IPS DF 6.9 (cell line): ENCODE results near the gene KDM2A.

ENCODE experiments used
- DNase-seq: peaks from one replicate; pipeline ENCODE4 v3.0.0-alpha.2; 2013; ENCODE audit warnings: low read depth, low spot score
- H3K27ac ChIP-seq: one replicate; pipeline ENCODE4 v1.5.1; 2013; ENCODE audit warnings: low read length, control low read depth
- H3K27me3 ChIP-seq: 2 replicates; pipeline ENCODE4 v1.6.1; 2013; ENCODE audit warnings: mild to moderate bottlenecking, low read length; ENCODE audit not compliant: control insufficient read depth, insufficient read depth
- H3K36me3 ChIP-seq: 2 replicates; pipeline ENCODE4 v1.6.1; 2013; ENCODE audit warnings: low read length; ENCODE audit not compliant: control insufficient read depth, insufficient read depth
- H3K4me1 ChIP-seq: 2 replicates; pipeline ENCODE4 v1.6.1; 2013; ENCODE audit warnings: low read length; ENCODE audit not compliant: control insufficient read depth, insufficient read depth
- H3K4me3 ChIP-seq: 2 replicates; pipeline ENCODE4 v1.5.1; 2013; ENCODE audit warnings: mild to moderate bottlenecking, low read length
- H3K9me3 ChIP-seq: 2 replicates; pipeline ENCODE4 v1.6.1; 2013; ENCODE audit warnings: low read length, inconsistent platforms; ENCODE audit not compliant: control insufficient read depth, insufficient read depth
- WGBS: extraction: QIAGEN DNeasy Blood & Tissue Kit; methylation state at CpG from one replicate; pipeline ENCODE4 v1.1.7; 2013; ENCODE audit warnings: mixed read lengths, missing lambda C conversion rate; ENCODE audit not compliant: insufficient read length, insufficient coverage; 5-methylcytosine and 5-hydroxymethylcytosine counted together

Gene KDM2A

DNA sequence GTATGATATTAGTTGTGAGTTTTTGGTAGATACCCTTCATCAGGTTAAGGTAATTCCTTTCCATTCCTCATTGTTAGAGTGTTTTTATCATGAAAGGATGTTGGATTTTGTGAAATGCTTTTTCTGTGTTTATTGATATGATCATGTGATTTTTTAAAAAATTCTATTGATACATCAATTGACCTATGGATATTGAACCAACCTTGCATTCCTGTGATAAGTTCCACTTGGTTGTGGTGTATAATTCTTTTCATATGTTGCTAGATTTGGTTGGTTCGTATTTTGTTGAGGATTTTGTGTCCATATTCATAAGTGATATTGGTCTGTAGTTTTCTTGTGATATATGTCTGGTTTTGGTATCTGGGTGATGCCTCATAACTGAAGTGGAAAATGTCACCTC lies 176.8 kb downstream of the KDM2A start:
- no peaks in the 10 kb centered on the region for H3K9me3 ChIP-seq
- H3K4me1 ChIP-seq: no peaks in the 10 kb centered on the region
- no peak overlapping the region for H3K4me3 ChIP-seq
- no peaks in the 10 kb centered on the region for H3K27me3 ChIP-seq
- DNase-seq: no peak
- peaks cover 8% of the 10 kb centered on the region for H3K36me3 ChIP-seq
- WGBS: 100% methylated on average over 1 of the region's 1 CpG
- no peak overlapping the region for H3K27ac ChIP-seq

DNA sequence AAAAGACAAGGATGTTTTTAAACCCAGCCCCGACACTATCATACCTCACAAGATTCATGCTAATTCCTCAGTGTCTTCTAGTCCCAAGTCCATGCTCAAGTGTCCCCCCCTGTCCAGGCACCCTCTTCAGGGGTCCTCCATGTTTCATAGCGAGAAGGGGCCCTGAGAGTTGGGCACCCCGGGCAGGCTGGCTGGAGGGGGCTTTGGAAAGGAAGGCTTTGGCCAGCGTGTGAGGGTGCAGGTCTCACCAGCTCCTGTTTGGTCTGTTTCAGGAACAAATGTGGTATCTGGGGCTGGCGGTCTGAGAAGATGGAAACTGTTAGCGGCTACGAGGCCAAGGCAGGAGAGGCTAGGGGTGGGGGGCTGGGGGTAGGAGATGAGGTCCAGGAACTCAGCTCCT lies 179.7 kb downstream of the KDM2A start:
- Histone ChIP-seq H3K27ac (no peak overlapping the region), H3K27me3 (no peaks in the 10 kb centered on the region), H3K4me3 (no peak overlapping the region), H3K36me3 (peaks cover 5% of the 10 kb centered on the region), H3K9me3 (no peaks in the 10 kb centered on the region), H3K4me1 (peaks cover 3% of the 10 kb centered on the region; the same call in 1 of the 2 replicates)
- no CpG with 5 or more reads among the region's 7 CpGs for WGBS
- DNase-seq: no peak

DNA sequence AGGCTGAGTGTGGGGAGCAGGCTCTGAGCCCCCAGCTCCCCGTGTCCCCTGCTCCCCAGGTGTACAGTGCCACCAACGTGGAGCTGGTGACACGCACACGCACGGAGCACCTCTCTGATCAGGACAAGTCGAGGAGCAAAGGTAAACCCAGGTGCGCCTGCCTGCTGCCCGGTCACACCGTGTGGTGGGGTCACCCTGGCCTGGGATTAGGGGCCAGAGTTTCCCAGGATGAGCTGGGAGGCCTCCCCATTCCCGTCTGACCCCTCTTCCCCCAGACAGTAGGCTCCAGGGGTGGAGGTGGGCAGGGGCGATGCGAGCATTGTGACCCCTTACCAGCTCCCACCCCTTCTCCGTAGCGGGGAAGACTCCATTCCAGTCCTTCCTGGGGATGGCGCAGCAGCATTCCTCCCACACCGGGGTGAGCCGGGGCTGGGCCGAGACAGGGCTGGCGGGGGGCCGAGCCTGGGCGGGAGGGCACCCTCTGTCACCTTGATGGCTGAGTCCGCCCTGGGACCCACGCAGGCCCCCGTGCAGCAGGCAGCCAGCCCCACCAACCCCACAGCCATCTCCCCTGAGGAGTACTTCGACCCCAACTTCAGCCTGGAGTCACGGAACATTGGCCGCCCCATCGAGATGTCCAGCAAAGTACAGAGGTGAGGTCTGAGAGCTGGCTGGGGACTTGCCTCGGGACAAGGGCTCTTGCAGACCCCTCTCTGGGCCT lies 180.6 kb downstream of the KDM2A start:
- H3K27me3 ChIP-seq: no peaks in the 10 kb centered on the region
- H3K36me3 ChIP-seq: peaks cover 5% of the 10 kb centered on the region
- H3K27ac ChIP-seq: no peak overlapping the region
- H3K4me1 ChIP-seq: peaks cover 6% of the 10 kb centered on the region; the same call in 1 of the 2 replicates
- no CpG with 5 or more reads among the region's 29 CpGs for WGBS
- H3K9me3 ChIP-seq: no peaks in the 10 kb centered on the region
- DNase-seq: no peak
- H3K4me3 ChIP-seq: no peak overlapping the region

DNA sequence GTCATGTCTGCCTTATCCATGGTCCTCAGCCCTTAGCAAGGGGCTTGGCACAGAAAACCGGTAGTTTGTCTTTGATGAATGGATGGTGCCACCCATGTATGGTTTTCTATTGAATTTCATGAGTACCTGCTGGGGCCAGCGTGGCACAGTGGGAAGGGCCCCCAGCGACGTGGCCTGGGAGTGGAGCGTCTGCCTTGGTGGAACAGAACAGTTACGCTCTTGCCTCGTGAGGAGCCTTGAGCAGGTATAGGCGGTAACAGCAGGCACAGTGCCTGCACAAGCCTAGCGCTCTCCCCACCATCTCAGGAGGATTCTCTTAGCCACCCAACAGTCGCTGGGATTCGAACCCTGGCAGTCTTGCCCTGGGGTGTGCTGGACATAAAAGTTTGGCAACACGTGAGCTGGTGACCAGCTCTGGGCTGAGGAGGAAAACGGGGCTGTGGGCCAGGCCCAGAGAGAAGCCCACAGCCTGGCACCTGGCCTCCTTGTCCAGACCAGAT lies 181.2 kb downstream of the KDM2A start:
- no peak for DNase-seq
- no peak overlapping the region for H3K27ac ChIP-seq
- no peaks in the 10 kb centered on the region for H3K27me3 ChIP-seq
- WGBS: no CpG with 5 or more reads among the region's 13 CpGs
- peaks cover 5% of the 10 kb centered on the region for H3K36me3 ChIP-seq
- no peak overlapping the region for H3K4me3 ChIP-seq
- peaks cover 7% of the 10 kb centered on the region; the same call in 1 of the 2 replicates for H3K4me1 ChIP-seq
- H3K9me3 ChIP-seq: no peaks in the 10 kb centered on the region

DNA sequence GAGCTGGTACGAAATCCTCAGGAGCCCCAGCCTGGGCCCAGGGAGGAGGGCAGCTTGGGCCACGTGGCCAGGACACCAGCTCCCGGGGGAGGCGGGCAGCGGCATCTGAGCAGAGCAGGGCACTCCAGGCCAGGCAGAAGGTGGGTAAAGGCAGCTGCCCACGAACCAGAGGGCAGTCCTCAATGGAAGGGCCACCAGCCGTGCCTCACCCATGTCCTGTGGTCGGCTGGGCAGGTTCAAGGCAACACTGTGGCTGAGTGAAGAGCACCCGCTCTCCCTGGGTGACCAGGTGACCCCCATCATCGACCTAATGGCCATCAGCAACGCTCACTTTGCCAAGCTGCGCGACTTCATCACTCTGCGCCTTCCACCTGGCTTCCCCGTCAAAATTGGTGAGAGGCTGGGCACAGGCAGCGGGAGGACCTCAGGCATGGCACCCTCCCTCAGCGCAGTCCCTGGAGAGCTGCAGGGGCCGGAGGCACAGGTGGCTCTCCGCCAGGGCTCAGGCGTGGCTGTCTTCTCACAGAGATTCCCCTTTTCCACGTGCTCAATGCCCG lies 181.8 kb downstream of the KDM2A start:
- Histone ChIP-seq H3K4me1 (peaks cover 7% of the 10 kb centered on the region; the same call in 1 of the 2 replicates), H3K27ac (no peak overlapping the region), H3K9me3 (no peaks in the 10 kb centered on the region), H3K36me3 (peaks cover 5% of the 10 kb centered on the region), H3K4me3 (no peak overlapping the region), H3K27me3 (no peaks in the 10 kb centered on the region)
- DNase-seq: no peak
- WGBS: no CpG with 5 or more reads among the region's 22 CpGs

DNA sequence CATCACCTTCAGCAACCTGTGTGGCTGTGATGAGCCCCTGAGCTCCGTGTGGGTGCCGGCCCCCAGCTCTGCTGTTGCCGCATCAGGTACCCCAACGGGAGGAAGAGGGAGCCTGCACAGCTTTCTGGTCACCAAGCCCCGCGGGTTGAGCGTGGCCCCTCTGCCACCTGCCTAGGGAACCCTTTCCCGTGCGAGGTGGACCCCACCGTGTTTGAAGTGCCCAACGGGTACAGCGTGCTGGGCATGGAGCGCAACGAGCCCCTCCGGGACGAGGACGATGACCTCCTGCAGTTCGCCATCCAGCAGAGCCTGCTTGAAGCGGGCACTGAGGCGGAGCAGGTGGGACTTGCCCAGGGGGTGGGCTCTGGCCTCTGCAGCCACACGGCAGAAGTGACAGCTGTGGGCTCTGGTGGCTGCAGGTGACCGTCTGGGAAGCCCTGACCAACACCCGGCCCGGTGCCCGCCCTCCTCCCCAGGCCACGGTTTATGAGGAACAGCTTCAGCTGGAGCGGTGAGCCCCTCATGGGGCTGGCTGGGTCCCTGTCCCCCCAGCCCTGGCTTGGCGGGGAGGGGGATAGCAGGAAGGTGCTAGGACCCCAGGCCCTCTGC lies 182.4 kb downstream of the KDM2A start:
- Histone ChIP-seq H3K27ac (no peak overlapping the region), H3K36me3 (peaks cover 5% of the 10 kb centered on the region), H3K4me1 (peaks cover 7% of the 10 kb centered on the region; the same call in 1 of the 2 replicates), H3K27me3 (no peaks in the 10 kb centered on the region), H3K9me3 (no peaks in the 10 kb centered on the region), H3K4me3 (no peak overlapping the region)
- DNase-seq: no peak
- WGBS: no CpG with 5 or more reads among the region's 28 CpGs

DNA sequence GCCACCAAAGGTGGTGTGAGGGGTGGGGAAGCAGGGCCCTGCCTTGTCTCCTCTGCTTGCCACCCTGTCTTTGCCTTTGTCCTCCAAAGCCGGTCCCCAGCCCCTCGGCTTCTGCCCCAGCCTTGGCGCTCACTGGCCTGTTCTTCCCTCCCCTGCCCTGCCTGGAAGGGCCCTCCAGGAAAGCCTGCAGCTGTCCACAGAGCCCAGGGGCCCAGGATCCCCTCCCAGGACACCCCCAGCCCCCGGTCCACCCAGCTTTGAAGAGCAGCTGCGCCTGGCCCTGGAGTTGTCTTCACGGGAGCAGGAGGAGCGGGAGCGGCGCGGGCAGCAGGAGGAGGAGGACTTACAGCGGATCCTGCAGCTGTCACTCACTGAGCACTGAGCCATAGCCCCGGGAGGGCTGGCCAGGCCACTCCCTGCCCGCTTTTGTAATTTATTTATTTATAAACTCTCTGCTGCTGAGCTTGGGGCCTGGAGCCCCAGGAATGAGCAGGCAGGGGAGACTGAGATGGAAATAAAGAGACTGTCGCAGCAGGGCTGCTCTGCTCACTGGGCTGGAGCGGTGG lies 183.0 kb downstream of the KDM2A start:
- Histone ChIP-seq H3K9me3 (no peaks in the 10 kb centered on the region), H3K36me3 (peaks cover 5% of the 10 kb centered on the region), H3K27me3 (no peaks in the 10 kb centered on the region), H3K4me1 (peaks cover 7% of the 10 kb centered on the region; the same call in 1 of the 2 replicates), H3K4me3 (peak overlapping the region; percentile 98; the same call in 1 of the 2 replicates), H3K27ac (no peak overlapping the region)
- WGBS: no CpG with 5 or more reads among the region's 15 CpGs
- DNase-seq: no peak

DNA sequence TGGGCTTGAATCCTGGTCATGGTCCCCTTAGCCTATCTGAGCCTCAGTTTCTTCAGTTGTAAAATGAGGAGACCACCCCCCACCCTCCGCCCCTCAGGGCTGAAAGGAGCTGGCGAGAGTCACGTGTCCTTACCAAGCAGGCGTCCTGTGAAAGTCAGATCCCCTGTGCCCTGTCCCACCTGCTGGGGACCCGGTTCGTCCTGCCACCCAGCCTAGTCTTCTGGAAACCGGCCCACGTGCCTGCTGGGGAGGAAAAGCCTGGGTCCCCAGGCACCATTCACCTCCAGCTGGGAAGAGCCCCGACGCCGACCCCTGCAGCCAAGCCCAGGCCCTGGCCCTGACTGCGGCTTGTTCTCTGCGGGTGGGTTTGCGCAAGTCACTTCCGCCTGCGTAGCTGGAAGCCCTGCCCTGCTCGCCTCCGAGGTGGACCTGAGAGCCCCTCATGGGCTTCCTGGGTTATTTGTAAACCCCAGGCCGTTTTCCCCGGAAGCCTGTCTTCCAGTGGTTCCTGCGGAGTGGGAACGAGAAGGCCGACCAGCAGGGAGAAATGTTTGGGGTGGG lies 183.6 kb downstream of the KDM2A start:
- Histone ChIP-seq H3K9me3 (no peaks in the 10 kb centered on the region), H3K27me3 (no peaks in the 10 kb centered on the region), H3K27ac (no peak overlapping the region), H3K4me1 (peaks cover 7% of the 10 kb centered on the region; the same call in 1 of the 2 replicates), H3K36me3 (peaks cover 8% of the 10 kb centered on the region), H3K4me3 (peak overlapping the region; percentile 98; the same call in 1 of the 2 replicates)
- WGBS: no CpG with 5 or more reads among the region's 23 CpGs
- DNase-seq: no peak

DNA sequence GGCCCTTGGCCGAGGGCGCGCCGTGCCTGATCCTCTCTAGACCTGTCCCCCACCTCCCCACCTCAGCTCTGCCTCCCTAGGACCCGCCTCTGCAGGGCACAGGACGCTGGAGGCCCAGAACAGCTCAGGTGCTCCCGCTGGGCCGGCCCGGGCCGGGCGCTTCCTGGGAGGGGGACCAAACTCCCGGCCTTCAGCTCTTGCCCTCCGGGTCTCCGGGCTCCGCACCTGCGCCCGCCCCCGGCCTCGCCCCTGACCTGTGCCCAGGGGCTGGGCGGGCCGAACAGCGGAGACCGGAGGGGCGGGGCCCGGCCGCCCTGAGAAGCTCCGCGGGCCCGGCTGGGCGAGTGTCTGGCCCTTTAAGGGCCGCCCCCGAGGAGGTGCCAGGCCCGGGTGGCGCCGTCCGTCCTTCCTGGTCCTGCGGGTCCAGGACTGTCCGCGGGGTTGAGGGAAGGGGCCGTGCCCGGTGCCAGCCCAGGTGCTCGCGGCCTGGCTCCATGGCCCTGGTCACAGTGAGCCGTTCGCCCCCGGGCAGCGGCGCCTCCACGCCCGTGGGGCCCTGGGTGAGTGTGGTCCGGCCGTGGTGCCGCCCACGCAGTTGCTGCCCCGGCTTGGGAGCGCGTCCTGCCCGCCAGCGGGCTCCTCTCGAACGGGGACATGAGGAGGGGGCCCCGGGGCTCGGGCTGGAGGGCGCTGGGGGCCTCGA lies 184.2 kb downstream of the KDM2A start, which contains the start of gene SSH3:
SSH3 (plus strand) TSS at position 399 of the 703 bp plus-strand sequence; CDS start at position 495, 96 bp downstream.
- Histone ChIP-seq H3K27ac (no peak within 1 kb of the TSS), H3K4me3 (peak within 1 kb of the TSS; percentile 98), H3K4me1 (peaks cover 7% of the 10 kb centered on the region; the same call in 1 of the 2 replicates), H3K9me3 (no peaks in the 10 kb centered on the region), H3K27me3 (no peaks in the 10 kb centered on the region), H3K36me3 (peaks cover 10% of the 10 kb centered on the region)
- DNase-seq: no peak
- WGBS: no CpG with 5 or more reads among the region's 65 CpGs
